Naive thymus-derived CD4-positive, alpha-beta T cell (primary cell): ENCODE results near the gene USP1. TPM values are rescaled to one million over a fixed set of nuclear protein-coding genes. Genes with fewer than 3 reads are reported as not detected.

ENCODE experiments used
- ATAC-seq: fragments of 150-1000 bp; cut with Tn5 transposase; 2 replicates; pipeline ENCODE4 v1.10.0; 2021; ENCODE audit warnings: mild to moderate bottlenecking, moderate library complexity
- CTCF ChIA-PET: fragments of 350-600 bp; sonication (Branson Sonifier 250); formaldehyde crosslinking; loops from one replicate; lab custom pipeline; 2021; ENCODE audit warnings: antibody characterized with exemption; lab: Charles Lee
- POLR2A ChIA-PET: fragments of 350-600 bp; sonication (Branson Sonifier 250); formaldehyde crosslinking; loops from one replicate; lab custom pipeline; 2021; ENCODE audit warnings: antibody characterized with exemption, inconsistent platforms; lab: Charles Lee
- DNase-seq, 9 donors: peaks; one replicate each; pipeline versions ENCODE4 v3.0.0 to v3.0.0-alpha.2; 2020 to 2022; ENCODE audit warnings: mixed read lengths in 1 of 9
- H3K27ac ChIP-seq: one replicate; pipeline ENCODE4 v1.7.0; 2013; ENCODE audit warnings: mild to moderate bottlenecking, low read depth, low read length, moderate library complexity
- H3K27me3 ChIP-seq, 2 donors: one replicate each; pipeline ENCODE4 v1.7.0; 2013; ENCODE audit warnings: low read length in 2 of 2, mild to moderate bottlenecking in 2 of 2, moderate library complexity in 2 of 2; ENCODE audit not compliant: control insufficient read depth in 2 of 2, insufficient read depth in 2 of 2
- H3K36me3 ChIP-seq, 3 experiments: 1 replicate in 2 of 3; 2 replicates in 1 of 3; pipeline ENCODE4 v1.7.0; 2013; ENCODE audit warnings: low read length in 3 of 3, mild to moderate bottlenecking in 3 of 3, moderate library complexity in 1 of 3; ENCODE audit not compliant: insufficient read depth in 3 of 3, control insufficient read depth in 2 of 3
- H3K4me1 ChIP-seq, 2 donors: one replicate each; pipeline ENCODE4 v1.7.0; 2013; ENCODE audit warnings: low read length in 2 of 2, mild to moderate bottlenecking in 2 of 2, moderate library complexity in 1 of 2; ENCODE audit not compliant: control insufficient read depth in 2 of 2, insufficient read depth in 2 of 2
- H3K4me3 ChIP-seq: 2 replicates; pipeline ENCODE4 v1.7.0; 2013; ENCODE audit warnings: mild to moderate bottlenecking, low read length
- H3K9me3 ChIP-seq, 3 experiments: 1 replicate in 2 of 3; 2 replicates in 1 of 3; pipeline ENCODE4 v1.7.0; 2013; ENCODE audit warnings: low read length in 3 of 3; ENCODE audit not compliant: control insufficient read depth in 2 of 3
- H3K27ac Mint-ChIP-seq, 9 donors: one replicate each; pipeline ENCODE4 v1.8.0; 2020 to 2022; ENCODE audit warnings: mixed read lengths in 9 of 9, mild to moderate bottlenecking in 8 of 9, moderate library complexity in 5 of 9, inconsistent platforms in 2 of 9
- H3K27me3 Mint-ChIP-seq, 5 donors: one replicate each; pipeline ENCODE4 v1.8.0; 2021 to 2022; ENCODE audit warnings: mixed read lengths in 5 of 5, mild to moderate bottlenecking in 1 of 5
- H3K36me3 Mint-ChIP-seq, 5 donors: one replicate each; pipeline ENCODE4 v1.8.0; 2020 to 2022; ENCODE audit warnings: mixed read lengths in 5 of 5, mild to moderate bottlenecking in 3 of 5, inconsistent platforms in 1 of 5
- H3K4me1 Mint-ChIP-seq, 7 donors: one replicate each; pipeline ENCODE4 v1.8.0; 2020 to 2022; ENCODE audit warnings: mixed read lengths in 7 of 7, mild to moderate bottlenecking in 3 of 7, inconsistent platforms in 1 of 7
- H3K4me3 Mint-ChIP-seq, 10 donors: one replicate each; pipeline ENCODE4 v1.8.0; 2020 to 2022; ENCODE audit warnings: mild to moderate bottlenecking in 10 of 10, mixed read lengths in 10 of 10, moderate library complexity in 6 of 10, inconsistent platforms in 2 of 10
- H3K9me3 Mint-ChIP-seq, 11 donors: one replicate each; pipeline ENCODE4 v1.8.0; 2020 to 2022; ENCODE audit warnings: mixed read lengths in 11 of 11, mild to moderate bottlenecking in 4 of 11, inconsistent platforms in 1 of 11, moderate library complexity in 1 of 11
- intact Hi-C, 2 donors: fragments of 100-400 bp; cut with micrococcal nuclease; formaldehyde crosslinking; loops; one replicate each; pipeline ENCODE4 v1.15.1; 2023
- polyA plus RNA-seq, 2 donors: library from polyadenylated mRNA; unstranded; fragments of 300-500 nt; fragmentation: Illumina TruSeq; gene quantifications; one replicate each; pipeline ENCODE4 v1.2.3, GENCODE V29; 2021
- total RNA-seq, 6 experiments: library from RNA in 5 of 6; stranded (reverse) in 5 of 6; gene quantifications; 1 replicate in 5 of 6; 2 replicates in 1 of 6; pipeline ENCODE4 v1.2.3 and lab custom pipeline; 2021 to 2026

USP1 gene
- total and polyA plus RNA-seq, 7 experiments from 2014 or later = 20.5 to 65.7 (median 34.7) TPM

DNA sequence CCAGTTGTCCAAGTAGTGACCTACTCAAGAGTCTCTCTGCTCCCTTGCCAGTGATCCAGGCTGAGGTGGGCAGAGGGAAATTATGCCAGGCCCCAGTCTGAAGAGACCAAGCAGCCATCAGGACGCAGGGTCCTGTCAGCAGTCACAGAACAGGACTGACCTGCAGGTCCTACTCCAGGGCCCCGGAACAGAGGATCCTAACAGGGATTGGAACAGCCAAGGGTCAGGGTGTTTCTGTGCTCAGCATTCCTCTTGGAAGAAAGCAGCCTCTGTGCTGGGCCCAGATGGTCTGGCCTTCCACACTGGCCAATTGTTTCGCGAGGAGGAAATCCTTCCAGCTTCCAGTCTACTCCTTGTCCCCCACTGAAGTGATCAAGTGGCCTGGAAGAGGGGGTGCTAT lies 41.6 kb upstream of the USP1 start:
- Histone ChIP-seq H3K36me3 (no peaks in the 10 kb centered on the region), H3K27ac (no peak overlapping the region), H3K4me3 (no peak overlapping the region), H3K27me3 (no peaks in the 10 kb centered on the region), H3K9me3 (no peaks in the 10 kb centered on the region), H3K4me1 (no peaks in the 10 kb centered on the region)
- Mint-ChIP-seq H3K27me3 (peaks cover 0 to 4% (median 0%) of the 10 kb centered on the region in 5 donors), H3K9me3 (no peaks in the 10 kb centered on the region), H3K27ac (no peak overlapping the region), H3K4me1 (no peaks in the 10 kb centered on the region), H3K36me3 (no peaks in the 10 kb centered on the region), H3K4me3 (no peak overlapping the region)
- ChIA-PET CTCF (no interaction called here), POLR2A (no interaction called here)
- DNase-seq (no peak), ATAC-seq (no peak)
- intact Hi-C loops = no loop called here

DNA sequence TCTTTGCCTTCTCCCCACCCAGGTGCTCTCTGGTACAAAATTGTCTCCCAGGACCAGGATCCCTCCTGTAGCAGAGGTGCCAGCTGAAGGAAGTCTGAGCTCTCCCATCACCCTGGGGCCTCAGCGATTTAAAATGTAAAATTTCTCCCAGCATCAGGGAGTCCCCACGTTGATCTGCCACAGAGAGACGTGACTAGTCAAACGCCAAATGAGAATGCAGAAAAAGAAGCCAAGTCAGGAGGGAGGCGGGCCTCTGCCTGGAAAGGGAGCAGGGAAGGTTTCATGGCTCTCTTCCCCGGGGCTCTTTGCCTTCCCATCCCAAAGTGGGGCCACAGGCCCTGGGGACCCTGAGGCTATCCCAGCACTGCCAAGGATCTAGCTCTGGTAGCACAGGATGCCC lies 40.0 kb upstream of the USP1 start:
- H3K36me3 ChIP-seq = no peaks in the 10 kb centered on the region
- H3K27ac ChIP-seq = no peak overlapping the region
- no peaks in the 10 kb centered on the region for H3K4me1 Mint-ChIP-seq
- no peaks in the 10 kb centered on the region for H3K9me3 ChIP-seq
- no peak overlapping the region for H3K4me3 ChIP-seq
- no peak overlapping the region for H3K27ac Mint-ChIP-seq
- H3K36me3 Mint-ChIP-seq = no peaks in the 10 kb centered on the region
- POLR2A ChIA-PET = no interaction called here
- no peaks in the 10 kb centered on the region for H3K9me3 Mint-ChIP-seq
- DNase-seq (no peak), ATAC-seq (no peak)
- CTCF ChIA-PET = no interaction called here
- H3K27me3 Mint-ChIP-seq = peaks cover 0 to 4% (median 0%) of the 10 kb centered on the region in 5 donors
- H3K4me1 ChIP-seq = no peaks in the 10 kb centered on the region
- no peaks in the 10 kb centered on the region for H3K27me3 ChIP-seq
- intact Hi-C loops = no loop called here
- no peak overlapping the region for H3K4me3 Mint-ChIP-seq

DNA sequence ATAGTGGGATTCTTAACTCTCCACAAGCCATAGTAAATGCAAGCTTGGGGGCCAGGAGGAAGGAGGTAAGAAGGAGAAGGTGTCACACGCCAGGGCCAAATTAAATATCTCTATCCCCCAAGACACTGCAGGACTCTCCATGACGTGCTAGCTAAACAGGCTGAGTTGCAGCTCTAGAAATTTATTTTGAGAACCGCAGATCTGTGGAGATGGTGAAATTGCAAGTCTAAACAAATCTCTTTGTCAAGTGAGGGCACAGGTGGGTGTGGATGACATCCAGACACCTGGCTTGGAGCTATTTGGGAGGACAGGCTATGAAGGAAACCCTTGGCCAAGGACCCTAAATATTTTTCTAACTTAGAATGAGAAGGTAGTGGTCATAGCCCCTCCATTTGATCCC lies 39.5 kb upstream of the USP1 start:
- ATAC-seq = no peak
- intact Hi-C loops = no loop called here
- H3K4me3 ChIP-seq = no peak overlapping the region
- no peak for DNase-seq
- no peaks in the 10 kb centered on the region for H3K4me1 ChIP-seq
- Mint-ChIP-seq H3K9me3 (no peaks in the 10 kb centered on the region), H3K27me3 (peaks cover 0 to 4% (median 0%) of the 10 kb centered on the region in 5 donors), H3K4me3 (no peak overlapping the region), H3K36me3 (no peaks in the 10 kb centered on the region), H3K27ac (no peak overlapping the region), H3K4me1 (no peaks in the 10 kb centered on the region)
- ChIA-PET CTCF (interaction anchor here (1.0 kb wide), 1 partner anchor 10 kb away, joined by 4 read pairs; no protein-coding TSS in a partner anchor), POLR2A (no interaction called here)
- H3K27me3 ChIP-seq = no peaks in the 10 kb centered on the region
- no peak overlapping the region for H3K27ac ChIP-seq
- no peaks in the 10 kb centered on the region for H3K9me3 ChIP-seq
- H3K36me3 ChIP-seq = no peaks in the 10 kb centered on the region

DNA sequence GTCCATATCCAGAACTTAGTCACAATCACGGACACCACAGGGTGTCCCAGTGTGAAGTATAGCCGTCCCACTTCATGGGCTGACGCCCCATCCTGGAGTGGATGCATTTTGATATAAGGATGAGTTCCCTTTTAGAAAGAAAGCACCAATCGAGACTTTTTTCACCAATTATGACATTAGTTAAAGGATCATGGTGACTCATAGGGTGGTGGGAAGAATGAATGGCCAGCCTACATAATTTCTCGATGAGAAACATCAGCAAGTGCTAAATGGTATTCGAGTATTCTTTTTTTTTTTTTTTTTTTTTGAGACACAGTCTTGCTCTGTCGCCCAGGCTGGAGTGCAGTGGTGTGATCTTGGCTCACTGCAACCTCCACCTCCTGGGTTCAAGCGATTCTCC lies 38.5 kb upstream of the USP1 start:
- Histone ChIP-seq H3K27ac (no peak overlapping the region), H3K9me3 (no peaks in the 10 kb centered on the region), H3K27me3 (no peaks in the 10 kb centered on the region), H3K36me3 (no peaks in the 10 kb centered on the region), H3K4me1 (no peaks in the 10 kb centered on the region), H3K4me3 (no peak overlapping the region)
- CTCF ChIA-PET = interaction anchor here (1.0 kb wide), 1 partner anchor 9 kb away, joined by 4 read pairs; no protein-coding TSS in a partner anchor
- intact Hi-C loops = no loop called here
- DNase-seq (no peak), ATAC-seq (no peak)
- no peaks in the 10 kb centered on the region for H3K9me3 Mint-ChIP-seq
- no peak overlapping the region for H3K4me3 Mint-ChIP-seq
- no peaks in the 10 kb centered on the region for H3K36me3 Mint-ChIP-seq
- POLR2A ChIA-PET = no interaction called here
- no peaks in the 10 kb centered on the region for H3K4me1 Mint-ChIP-seq
- peaks cover 0 to 2% (median 0%) of the 10 kb centered on the region in 5 donors for H3K27me3 Mint-ChIP-seq
- no peak overlapping the region for H3K27ac Mint-ChIP-seq

DNA sequence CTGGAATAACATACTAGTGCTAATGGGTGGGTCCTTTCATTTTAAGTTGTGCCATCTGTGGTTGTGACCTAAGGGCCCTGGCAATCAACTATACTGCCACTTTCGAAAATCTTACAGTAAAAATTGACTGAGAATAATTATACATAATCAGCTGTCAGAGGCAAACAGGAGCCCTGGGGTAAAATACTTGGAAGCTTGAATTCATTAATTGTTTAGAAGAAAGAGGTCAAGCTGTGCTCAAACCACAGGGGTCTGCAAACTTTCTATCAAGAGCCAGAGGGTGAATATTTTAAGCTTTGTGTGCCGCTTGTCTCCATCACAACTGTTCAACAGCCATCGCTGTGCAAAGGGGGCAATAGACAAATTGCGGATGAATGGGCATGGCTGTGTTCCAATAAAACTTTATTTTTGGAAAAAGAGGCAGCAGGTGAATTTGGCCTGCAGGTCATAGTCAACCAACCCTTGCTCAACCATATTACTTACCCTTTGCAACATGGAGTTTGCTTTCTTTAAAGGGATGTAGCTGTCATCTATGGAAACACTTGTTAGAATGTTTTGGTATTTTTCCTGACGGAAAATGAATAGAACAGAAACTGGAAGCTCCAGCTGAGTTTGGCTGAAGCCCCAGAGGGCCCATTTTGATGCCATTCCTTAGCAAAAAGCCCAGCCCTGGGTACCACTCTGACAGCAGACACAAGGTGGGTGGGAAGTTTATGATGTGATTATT lies 35.7 kb upstream of the USP1 start:
- ATAC-seq (no peak), DNase-seq (no peak)
- H3K9me3 ChIP-seq = no peaks in the 10 kb centered on the region
- no peak overlapping the region for H3K27ac ChIP-seq
- Mint-ChIP-seq H3K4me3 (no peak overlapping the region), H3K36me3 (no peaks in the 10 kb centered on the region), H3K27ac (no peak overlapping the region), H3K27me3 (no peaks in the 10 kb centered on the region), H3K4me1 (no peaks in the 10 kb centered on the region), H3K9me3 (no peaks in the 10 kb centered on the region)
- no peaks in the 10 kb centered on the region for H3K27me3 ChIP-seq
- POLR2A ChIA-PET = no interaction called here
- H3K36me3 ChIP-seq = no peaks in the 10 kb centered on the region
- H3K4me3 ChIP-seq = no peak overlapping the region
- intact Hi-C loops = no loop called here
- H3K4me1 ChIP-seq = no peaks in the 10 kb centered on the region
- CTCF ChIA-PET = interaction anchor here (0.7 to 1.1 kb wide), 2 partner anchors 138 to 226 kb away, joined by 3 read pairs; no protein-coding TSS in a partner anchor

DNA sequence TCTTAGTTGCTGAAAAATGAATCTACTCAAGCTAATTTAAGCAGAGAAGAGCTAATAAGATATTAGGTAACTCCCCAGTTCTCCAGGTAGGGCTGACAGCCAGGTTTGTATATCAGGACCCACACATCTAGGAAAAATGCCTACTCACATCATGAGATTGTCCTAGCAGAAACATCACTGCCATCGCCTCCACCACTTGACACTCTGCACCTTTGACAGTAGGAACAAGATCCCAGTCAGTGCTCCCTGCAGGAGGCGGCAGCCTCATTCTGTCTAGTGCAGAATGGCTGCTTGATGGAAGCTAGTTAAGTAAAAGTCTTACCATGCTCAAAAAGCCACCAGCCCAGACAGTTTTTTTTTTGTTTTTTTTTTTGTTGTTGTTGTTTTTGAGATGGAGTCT lies 31.6 kb upstream of the USP1 start:
- Histone ChIP-seq H3K4me3 (no peak overlapping the region), H3K4me1 (no peaks in the 10 kb centered on the region), H3K9me3 (no peaks in the 10 kb centered on the region), H3K36me3 (no peaks in the 10 kb centered on the region), H3K27ac (no peak overlapping the region), H3K27me3 (no peaks in the 10 kb centered on the region)
- H3K4me3 Mint-ChIP-seq = no peak overlapping the region
- peaks cover 0 to 4% (median 0%) of the 10 kb centered on the region in 5 donors for H3K27me3 Mint-ChIP-seq
- DNase-seq (no peak), ATAC-seq (no peak)
- no peak overlapping the region for H3K27ac Mint-ChIP-seq
- no peaks in the 10 kb centered on the region for H3K36me3 Mint-ChIP-seq
- CTCF ChIA-PET = interaction anchor here (0.5 to 7.8 kb wide), 7 partner anchors 12 to 355 kb away, joined by 3 to 67 read pairs (median 3); no protein-coding TSS in a partner anchor
- POLR2A ChIA-PET = no interaction called here
- H3K9me3 Mint-ChIP-seq = no peaks in the 10 kb centered on the region
- intact Hi-C loops = no loop called here
- H3K4me1 Mint-ChIP-seq = no peaks in the 10 kb centered on the region

DNA sequence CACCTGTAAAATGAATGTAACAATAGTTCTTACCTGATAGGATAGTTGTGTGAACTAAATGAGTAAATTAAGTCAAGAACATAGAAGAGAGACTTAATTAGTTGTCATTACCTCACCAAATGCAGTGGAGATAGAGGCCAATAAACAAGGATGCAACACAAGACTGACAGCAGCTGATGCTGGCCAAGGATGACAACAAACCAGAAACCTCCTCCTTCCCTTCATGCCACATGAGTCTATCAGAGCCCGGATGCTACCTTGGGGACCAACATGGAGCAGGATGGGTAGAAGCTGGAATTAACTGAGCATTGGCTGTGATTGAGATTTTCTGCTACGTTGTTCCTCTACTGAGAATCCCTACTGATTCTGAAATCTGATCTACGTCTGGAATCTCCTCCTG lies 30.3 kb upstream of the USP1 start:
- Mint-ChIP-seq H3K4me3 (no peak overlapping the region), H3K4me1 (no peaks in the 10 kb centered on the region), H3K27ac (no peak overlapping the region), H3K27me3 (peaks cover 0 to 4% (median 0%) of the 10 kb centered on the region in 5 donors), H3K9me3 (no peaks in the 10 kb centered on the region), H3K36me3 (no peaks in the 10 kb centered on the region)
- intact Hi-C loops = no loop called here
- DNase-seq (no peak), ATAC-seq (no peak)
- CTCF ChIA-PET = interaction anchor here (0.6 to 7.8 kb wide), 7 partner anchors 9 to 234 kb away, joined by 3 to 67 read pairs (median 4); no protein-coding TSS in a partner anchor
- H3K4me1 ChIP-seq = no peaks in the 10 kb centered on the region
- H3K4me3 ChIP-seq = no peak overlapping the region
- H3K9me3 ChIP-seq = no peaks in the 10 kb centered on the region
- no peaks in the 10 kb centered on the region for H3K36me3 ChIP-seq
- H3K27me3 ChIP-seq = no peaks in the 10 kb centered on the region
- POLR2A ChIA-PET = no interaction called here
- no peak overlapping the region for H3K27ac ChIP-seq
